Lower leg skin (tissue), 3 donors: ENCODE results near the gene FAM193A.

ENCODE experiments used
- POLR2A ChIP-seq, 2 donors: fragments of 450-650 bp; IDR thresholded peaks; one replicate each; pipeline ENCODE4 v1.6.1; 2016 to 2017; ENCODE audit warnings: antibody characterized with exemption in 2 of 2, mild to moderate bottlenecking in 1 of 2, moderate library complexity in 1 of 2
- TF ChIP-seq, protein P1 (sequence below), 3 donors: fragments of 450-650 bp; IDR thresholded peaks; one replicate each; pipeline ENCODE4 v1.5.1; 2016; ENCODE audit warnings: antibody characterized with exemption in 3 of 3, mild to moderate bottlenecking in 3 of 3, moderate library complexity in 2 of 3

DNA sequence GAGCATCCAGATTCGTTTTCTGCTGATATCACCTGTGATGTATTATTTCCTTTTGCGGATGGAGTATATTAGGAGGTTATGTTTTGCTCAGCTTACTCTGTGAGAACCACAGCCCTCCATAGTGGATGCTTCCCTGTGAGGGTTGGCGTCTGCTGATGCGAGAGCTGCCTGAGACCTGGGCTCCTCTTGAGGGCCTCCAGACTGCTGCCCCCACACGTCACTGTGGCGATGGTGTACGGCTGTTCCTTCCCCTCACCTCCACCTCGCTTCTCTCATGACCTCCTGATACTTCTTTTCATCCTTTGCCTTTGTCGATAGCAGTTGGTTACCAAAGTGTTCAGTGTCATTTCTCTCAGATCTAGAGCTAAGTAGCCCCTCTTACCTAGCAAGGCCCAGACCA is 148.0 kb downstream of the FAM193A start:
- TF ChIP-seq, protein P1, sequence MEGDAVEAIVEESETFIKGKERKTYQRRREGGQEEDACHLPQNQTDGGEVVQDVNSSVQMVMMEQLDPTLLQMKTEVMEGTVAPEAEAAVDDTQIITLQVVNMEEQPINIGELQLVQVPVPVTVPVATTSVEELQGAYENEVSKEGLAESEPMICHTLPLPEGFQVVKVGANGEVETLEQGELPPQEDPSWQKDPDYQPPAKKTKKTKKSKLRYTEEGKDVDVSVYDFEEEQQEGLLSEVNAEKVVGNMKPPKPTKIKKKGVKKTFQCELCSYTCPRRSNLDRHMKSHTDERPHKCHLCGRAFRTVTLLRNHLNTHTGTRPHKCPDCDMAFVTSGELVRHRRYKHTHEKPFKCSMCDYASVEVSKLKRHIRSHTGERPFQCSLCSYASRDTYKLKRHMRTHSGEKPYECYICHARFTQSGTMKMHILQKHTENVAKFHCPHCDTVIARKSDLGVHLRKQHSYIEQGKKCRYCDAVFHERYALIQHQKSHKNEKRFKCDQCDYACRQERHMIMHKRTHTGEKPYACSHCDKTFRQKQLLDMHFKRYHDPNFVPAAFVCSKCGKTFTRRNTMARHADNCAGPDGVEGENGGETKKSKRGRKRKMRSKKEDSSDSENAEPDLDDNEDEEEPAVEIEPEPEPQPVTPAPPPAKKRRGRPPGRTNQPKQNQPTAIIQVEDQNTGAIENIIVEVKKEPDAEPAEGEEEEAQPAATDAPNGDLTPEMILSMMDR (IDR thresholded peaks at IDR 0.05) = no peak
- no peak for TF ChIP-seq POLR2A (IDR thresholded peaks at IDR 0.05)
